GM23338 (cell line): ENCODE measurements around the gene SORBS2. TPM values are rescaled to one million over a fixed set of nuclear protein-coding genes. Genes with fewer than 3 reads are reported as not detected.
A peak's percentile ranks its signal among the peaks of the same experiment; 100 is the strongest.

Experiments
- ATAC-seq: fragments of 200-7000 bp; cut with Tn5 transposase; 3 replicates; pipeline ENCODE4 v1.9.1; 2020
- DNase-seq: peaks from one replicate; pipeline ENCODE4 v3.0.0-alpha.2; 2015; ENCODE audit warnings: low spot score
- H2AFZ ChIP-seq: fragments of 200-600 bp; sonication (generic); 2 replicates; pipeline ENCODE4 v1.8.0; 2016; ENCODE audit warnings: antibody characterized with exemption, mild to moderate bottlenecking, moderate library complexity
- H3F3A ChIP-seq: fragments of 200-600 bp; sonication (generic); replicated peaks from 2 replicates; pipeline ENCODE4 v1.8.0; 2017; ENCODE audit warnings: antibody characterized with exemption, mixed run types, low read depth
- H3K27ac ChIP-seq: fragments of 200-600 bp; sonication (generic); 2 replicates; pipeline ENCODE4 v1.6.1; 2016; ENCODE audit warnings: low read depth
- H3K27me3 ChIP-seq: fragments of 200-600 bp; sonication (generic); 2 replicates; pipeline ENCODE4 v1.8.0; 2016; ENCODE audit warnings: mild to moderate bottlenecking, mixed run types, moderate library complexity; ENCODE audit not compliant: insufficient read depth
- H3K36me3 ChIP-seq: fragments of 200-600 bp; sonication (generic); 2 replicates; pipeline ENCODE4 v1.8.0; 2016; ENCODE audit warnings: mild to moderate bottlenecking; ENCODE audit not compliant: insufficient read depth
- H3K4me1 ChIP-seq: fragments of 200-600 bp; sonication (generic); 2 replicates; pipeline ENCODE4 v1.8.0; 2016; ENCODE audit warnings: mild to moderate bottlenecking, moderate library complexity; ENCODE audit not compliant: insufficient read depth
- H3K4me2 ChIP-seq: fragments of 200-600 bp; sonication (generic); 2 replicates; pipeline ENCODE4 v1.7.1; 2017; ENCODE audit warnings: mixed run types
- H3K4me3 ChIP-seq: fragments of 200-600 bp; sonication (generic); 2 replicates; pipeline ENCODE4 v1.6.1; 2016; ENCODE audit warnings: mixed run types
- H3K79me2 ChIP-seq: fragments of 200-600 bp; sonication (generic); replicated peaks from 2 replicates; pipeline ENCODE4 v1.8.0; 2017; ENCODE audit warnings: mild to moderate bottlenecking; ENCODE audit not compliant: insufficient read depth
- H3K9me2 ChIP-seq: fragments of 200-600 bp; sonication (generic); 2 replicates; pipeline ENCODE4 v1.8.0; 2017; ENCODE audit not compliant: insufficient read depth
- H4K20me1 ChIP-seq: fragments of 200-600 bp; sonication (generic); replicated peaks from 2 replicates; pipeline ENCODE4 v1.8.0; 2017; ENCODE audit warnings: mild to moderate bottlenecking; ENCODE audit not compliant: insufficient read depth
- H3K27ac Mint-ChIP-seq: 2 replicates; pipeline ENCODE4 v1.8.0; 2020; ENCODE audit warnings: inconsistent platforms, mild to moderate bottlenecking, moderate library complexity, mixed read lengths
- H3K27me3 Mint-ChIP-seq: 3 replicates; pipeline ENCODE4 v1.8.0; 2022; ENCODE audit warnings: low read depth, mild to moderate bottlenecking, moderate library complexity, mixed read lengths, inconsistent platforms; ENCODE audit not compliant: insufficient read depth, poor library complexity
- H3K36me3 Mint-ChIP-seq: 3 replicates; pipeline ENCODE4 v1.8.0; 2021; ENCODE audit warnings: low read depth, mild to moderate bottlenecking, inconsistent platforms, moderate library complexity, mixed read lengths
- H3K4me1 Mint-ChIP-seq: 3 replicates; pipeline ENCODE4 v1.8.0; 2020; ENCODE audit warnings: mild to moderate bottlenecking, inconsistent platforms, mixed read lengths
- H3K4me3 Mint-ChIP-seq: 3 replicates; pipeline ENCODE4 v1.8.0; 2021; ENCODE audit warnings: moderate library complexity, mild to moderate bottlenecking, inconsistent platforms, mixed read lengths
- H3K9me3 Mint-ChIP-seq: 3 replicates; pipeline ENCODE4 v1.8.0; 2020; ENCODE audit warnings: moderate library complexity, mild to moderate bottlenecking, inconsistent platforms, mixed read lengths
- CREB1 ChIP-seq: fragments of 250-450 bp; sonication (Bioruptor Pico); IDR thresholded peaks from 2 replicates; pipeline ENCODE4 v1.5.0; 2020; ENCODE audit warnings: low read depth, mild to moderate bottlenecking, moderate library complexity
- JUNB ChIP-seq: IDR thresholded peaks from one replicate; pipeline ENCODE4 v1.6.1; 2016; ENCODE audit warnings: antibody characterized with exemption; ENCODE audit not compliant: unreplicated experiment
- POLR2AphosphoS5 ChIP-seq: IDR thresholded peaks from 2 replicates; pipeline ENCODE4 v1.6.1; 2016; ENCODE audit warnings: antibody characterized with exemption, low read depth
- polyA plus RNA-seq: library from polyadenylated mRNA; unstranded; fragments of >200 nt; fragmentation: Nextera tagmentation; extraction: Ambion mirVana; gene quantifications from 2 replicates; pipeline ENCODE4 v1.2.1, GENCODE V29; 2016
- total RNA-seq: library from RNA; depleted of rRNA; stranded (reverse); fragments of >200 nt; shearing (Covaris generic); gene quantifications from 2 replicates; pipeline ENCODE4 v1.2.3, GENCODE V29; 2014
- TF ChIP-seq, protein P1 (sequence below), 2 experiments: fragments of 200-600 bp in 1 of 2; sonication (generic) in 1 of 2; conservative IDR thresholded peaks; 2 replicates each; pipeline versions ENCODE4 v1.5.1 to v1.6.1; 2016 to 2017; ENCODE audit warnings: antibody characterized with exemption in 2 of 2, low read depth in 2 of 2, mild to moderate bottlenecking in 2 of 2, moderate library complexity in 1 of 2
- TF ChIP-seq, protein P2 (sequence below): fragments of 250-450 bp; sonication (Bioruptor Pico); IDR thresholded peaks from 2 replicates; pipeline ENCODE4 v1.5.0; 2020; ENCODE audit warnings: mild to moderate bottlenecking, moderate library complexity
- TF ChIP-seq, protein P3 (sequence below): IDR thresholded peaks from one replicate; pipeline ENCODE4 v1.6.1; 2018; ENCODE audit warnings: antibody characterized with exemption; ENCODE audit not compliant: unreplicated experiment

The SORBS2 gene
- total and polyA plus RNA-seq, 2 experiments from 2014 or later = 17.8 to 27.6 TPM

DNA sequence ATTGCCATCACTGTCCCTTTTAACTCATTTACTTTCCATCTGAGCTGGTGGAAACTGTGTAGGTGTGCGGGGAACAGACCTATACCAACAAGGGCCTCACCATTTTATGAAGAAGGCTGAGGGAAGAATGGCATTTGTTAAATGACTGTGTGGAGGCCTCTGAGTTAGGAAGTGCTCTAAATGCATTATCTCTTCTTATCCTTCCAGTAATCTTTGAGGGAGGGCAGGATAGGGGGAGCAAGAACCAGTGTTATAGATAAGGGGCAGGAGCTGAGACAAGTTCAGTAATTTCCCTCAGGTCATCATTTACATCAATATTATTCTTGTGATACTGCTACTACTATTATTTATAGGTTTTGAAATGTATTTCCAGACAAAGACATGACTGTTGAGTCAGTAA is 154.3 kb downstream of the SORBS2 start:
- Histone ChIP-seq H3K9me2 (0 out of 2 replicates have a peak, but pooled peaks cover 4% of the 10 kb centered on the region), H3K4me2 (0 out of 2 replicates have a peak overlapping the region, but pooled peaks have one; percentile 25), H3K27ac (peak overlapping the region; percentile 74; the same call in 1 of the 2 replicates), H3K36me3 (no peaks in the 10 kb centered on the region), H3K4me1 (peaks cover 43% of the 10 kb centered on the region), H3K79me2 (no peaks in the 10 kb centered on the region), H4K20me1 (no peaks in the 10 kb centered on the region), H2AFZ (no peak overlapping the region), H3F3A (no peaks in the 10 kb centered on the region), H3K27me3 (no peaks in the 10 kb centered on the region), H3K4me3 (no peak overlapping the region)
- H3K4me1 Mint-ChIP-seq = peaks cover 38% of the 10 kb centered on the region
- no peaks in the 10 kb centered on the region for H3K9me3 Mint-ChIP-seq
- H3K36me3 Mint-ChIP-seq = peaks cover 14% of the 10 kb centered on the region
- H3K4me3 Mint-ChIP-seq = no peak overlapping the region
- TF ChIP-seq, protein P1, sequence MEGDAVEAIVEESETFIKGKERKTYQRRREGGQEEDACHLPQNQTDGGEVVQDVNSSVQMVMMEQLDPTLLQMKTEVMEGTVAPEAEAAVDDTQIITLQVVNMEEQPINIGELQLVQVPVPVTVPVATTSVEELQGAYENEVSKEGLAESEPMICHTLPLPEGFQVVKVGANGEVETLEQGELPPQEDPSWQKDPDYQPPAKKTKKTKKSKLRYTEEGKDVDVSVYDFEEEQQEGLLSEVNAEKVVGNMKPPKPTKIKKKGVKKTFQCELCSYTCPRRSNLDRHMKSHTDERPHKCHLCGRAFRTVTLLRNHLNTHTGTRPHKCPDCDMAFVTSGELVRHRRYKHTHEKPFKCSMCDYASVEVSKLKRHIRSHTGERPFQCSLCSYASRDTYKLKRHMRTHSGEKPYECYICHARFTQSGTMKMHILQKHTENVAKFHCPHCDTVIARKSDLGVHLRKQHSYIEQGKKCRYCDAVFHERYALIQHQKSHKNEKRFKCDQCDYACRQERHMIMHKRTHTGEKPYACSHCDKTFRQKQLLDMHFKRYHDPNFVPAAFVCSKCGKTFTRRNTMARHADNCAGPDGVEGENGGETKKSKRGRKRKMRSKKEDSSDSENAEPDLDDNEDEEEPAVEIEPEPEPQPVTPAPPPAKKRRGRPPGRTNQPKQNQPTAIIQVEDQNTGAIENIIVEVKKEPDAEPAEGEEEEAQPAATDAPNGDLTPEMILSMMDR (conservative IDR thresholded peaks at IDR 0.05; ENCODE audit: low read depth in 2 of 2) = no peak
- TF ChIP-seq POLR2AphosphoS5 (no peak), CREB1 (CRISPR knock-in tag) (no peak), JUNB (no peak)
- TF ChIP-seq, protein P2, sequence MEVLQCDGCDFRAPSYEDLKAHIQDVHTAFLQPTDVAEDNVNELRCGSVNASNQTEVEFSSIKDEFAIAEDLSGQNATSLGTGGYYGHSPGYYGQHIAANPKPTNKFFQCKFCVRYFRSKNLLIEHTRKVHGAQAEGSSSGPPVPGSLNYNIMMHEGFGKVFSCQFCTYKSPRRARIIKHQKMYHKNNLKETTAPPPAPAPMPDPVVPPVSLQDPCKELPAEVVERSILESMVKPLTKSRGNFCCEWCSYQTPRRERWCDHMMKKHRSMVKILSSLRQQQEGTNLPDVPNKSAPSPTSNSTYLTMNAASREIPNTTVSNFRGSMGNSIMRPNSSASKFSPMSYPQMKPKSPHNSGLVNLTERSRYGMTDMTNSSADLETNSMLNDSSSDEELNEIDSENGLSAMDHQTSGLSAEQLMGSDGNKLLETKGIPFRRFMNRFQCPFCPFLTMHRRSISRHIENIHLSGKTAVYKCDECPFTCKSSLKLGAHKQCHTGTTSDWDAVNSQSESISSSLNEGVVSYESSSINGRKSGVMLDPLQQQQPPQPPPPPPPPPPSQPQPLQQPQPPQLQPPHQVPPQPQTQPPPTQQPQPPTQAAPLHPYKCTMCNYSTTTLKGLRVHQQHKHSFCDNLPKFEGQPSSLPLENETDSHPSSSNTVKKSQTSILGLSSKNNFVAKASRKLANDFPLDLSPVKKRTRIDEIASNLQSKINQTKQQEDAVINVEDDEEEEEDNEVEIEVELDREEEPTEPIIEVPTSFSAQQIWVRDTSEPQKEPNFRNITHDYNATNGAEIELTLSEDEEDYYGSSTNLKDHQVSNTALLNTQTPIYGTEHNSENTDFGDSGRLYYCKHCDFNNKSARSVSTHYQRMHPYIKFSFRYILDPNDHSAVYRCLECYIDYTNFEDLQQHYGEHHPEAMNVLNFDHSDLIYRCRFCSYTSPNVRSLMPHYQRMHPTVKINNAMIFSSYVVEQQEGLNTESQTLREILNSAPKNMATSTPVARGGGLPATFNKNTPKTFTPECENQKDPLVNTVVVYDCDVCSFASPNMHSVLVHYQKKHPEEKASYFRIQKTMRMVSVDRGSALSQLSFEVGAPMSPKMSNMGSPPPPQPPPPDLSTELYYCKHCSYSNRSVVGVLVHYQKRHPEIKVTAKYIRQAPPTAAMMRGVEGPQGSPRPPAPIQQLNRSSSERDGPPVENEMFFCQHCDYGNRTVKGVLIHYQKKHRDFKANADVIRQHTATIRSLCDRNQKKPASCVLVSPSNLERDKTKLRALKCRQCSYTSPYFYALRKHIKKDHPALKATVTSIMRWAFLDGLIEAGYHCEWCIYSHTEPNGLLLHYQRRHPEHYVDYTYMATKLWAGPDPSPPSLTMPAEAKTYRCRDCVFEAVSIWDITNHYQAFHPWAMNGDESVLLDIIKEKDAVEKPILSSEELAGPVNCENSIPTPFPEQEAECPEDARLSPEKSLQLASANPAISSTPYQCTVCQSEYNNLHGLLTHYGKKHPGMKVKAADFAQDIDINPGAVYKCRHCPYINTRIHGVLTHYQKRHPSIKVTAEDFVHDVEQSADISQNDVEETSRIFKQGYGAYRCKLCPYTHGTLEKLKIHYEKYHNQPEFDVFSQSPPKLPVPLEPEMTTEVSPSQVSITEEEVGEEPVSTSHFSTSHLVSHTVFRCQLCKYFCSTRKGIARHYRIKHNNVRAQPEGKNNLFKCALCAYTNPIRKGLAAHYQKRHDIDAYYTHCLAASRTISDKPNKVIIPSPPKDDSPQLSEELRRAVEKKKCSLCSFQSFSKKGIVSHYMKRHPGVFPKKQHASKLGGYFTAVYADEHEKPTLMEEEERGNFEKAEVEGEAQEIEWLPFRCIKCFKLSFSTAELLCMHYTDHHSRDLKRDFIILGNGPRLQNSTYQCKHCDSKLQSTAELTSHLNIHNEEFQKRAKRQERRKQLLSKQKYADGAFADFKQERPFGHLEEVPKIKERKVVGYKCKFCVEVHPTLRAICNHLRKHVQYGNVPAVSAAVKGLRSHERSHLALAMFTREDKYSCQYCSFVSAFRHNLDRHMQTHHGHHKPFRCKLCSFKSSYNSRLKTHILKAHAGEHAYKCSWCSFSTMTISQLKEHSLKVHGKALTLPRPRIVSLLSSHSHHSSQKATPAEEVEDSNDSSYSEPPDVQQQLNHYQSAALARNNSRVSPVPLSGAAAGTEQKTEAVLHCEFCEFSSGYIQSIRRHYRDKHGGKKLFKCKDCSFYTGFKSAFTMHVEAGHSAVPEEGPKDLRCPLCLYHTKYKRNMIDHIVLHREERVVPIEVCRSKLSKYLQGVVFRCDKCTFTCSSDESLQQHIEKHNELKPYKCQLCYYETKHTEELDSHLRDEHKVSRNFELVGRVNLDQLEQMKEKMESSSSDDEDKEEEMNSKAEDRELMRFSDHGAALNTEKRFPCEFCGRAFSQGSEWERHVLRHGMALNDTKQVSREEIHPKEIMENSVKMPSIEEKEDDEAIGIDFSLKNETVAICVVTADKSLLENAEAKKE (CRISPR knock-in tag) = no peak
- TF ChIP-seq, protein P3, sequence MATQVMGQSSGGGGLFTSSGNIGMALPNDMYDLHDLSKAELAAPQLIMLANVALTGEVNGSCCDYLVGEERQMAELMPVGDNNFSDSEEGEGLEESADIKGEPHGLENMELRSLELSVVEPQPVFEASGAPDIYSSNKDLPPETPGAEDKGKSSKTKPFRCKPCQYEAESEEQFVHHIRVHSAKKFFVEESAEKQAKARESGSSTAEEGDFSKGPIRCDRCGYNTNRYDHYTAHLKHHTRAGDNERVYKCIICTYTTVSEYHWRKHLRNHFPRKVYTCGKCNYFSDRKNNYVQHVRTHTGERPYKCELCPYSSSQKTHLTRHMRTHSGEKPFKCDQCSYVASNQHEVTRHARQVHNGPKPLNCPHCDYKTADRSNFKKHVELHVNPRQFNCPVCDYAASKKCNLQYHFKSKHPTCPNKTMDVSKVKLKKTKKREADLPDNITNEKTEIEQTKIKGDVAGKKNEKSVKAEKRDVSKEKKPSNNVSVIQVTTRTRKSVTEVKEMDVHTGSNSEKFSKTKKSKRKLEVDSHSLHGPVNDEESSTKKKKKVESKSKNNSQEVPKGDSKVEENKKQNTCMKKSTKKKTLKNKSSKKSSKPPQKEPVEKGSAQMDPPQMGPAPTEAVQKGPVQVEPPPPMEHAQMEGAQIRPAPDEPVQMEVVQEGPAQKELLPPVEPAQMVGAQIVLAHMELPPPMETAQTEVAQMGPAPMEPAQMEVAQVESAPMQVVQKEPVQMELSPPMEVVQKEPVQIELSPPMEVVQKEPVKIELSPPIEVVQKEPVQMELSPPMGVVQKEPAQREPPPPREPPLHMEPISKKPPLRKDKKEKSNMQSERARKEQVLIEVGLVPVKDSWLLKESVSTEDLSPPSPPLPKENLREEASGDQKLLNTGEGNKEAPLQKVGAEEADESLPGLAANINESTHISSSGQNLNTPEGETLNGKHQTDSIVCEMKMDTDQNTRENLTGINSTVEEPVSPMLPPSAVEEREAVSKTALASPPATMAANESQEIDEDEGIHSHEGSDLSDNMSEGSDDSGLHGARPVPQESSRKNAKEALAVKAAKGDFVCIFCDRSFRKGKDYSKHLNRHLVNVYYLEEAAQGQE = no peak
- H3K27me3 Mint-ChIP-seq = no peaks in the 10 kb centered on the region
- no peak for ATAC-seq
- H3K27ac Mint-ChIP-seq = no peak overlapping the region; the same call in 1 of the 2 replicates
- no peak for DNase-seq
